Measurements from ENCODE around the gene BRINP3.
"Not testable (repeated sequence)": the region's sequence is repeated elsewhere in the genome, so short reads cannot be mapped to it uniquely, and the experiment has no call there.

Gene BRINP3

GRCh38 chr1:190120564-190120963, 357.1 kb downstream of the BRINP3 start:
- not testable (repeated sequence) for H3K4me3 ChIP-seq (ENCODE audit: low read depth, low read length); H3K4me1 ChIP-seq (ENCODE audit: control insufficient read depth, insufficient read depth, low read length); H3K36me3 ChIP-seq (ENCODE audit: control insufficient read depth, insufficient read depth, low read length); H3K27ac ChIP-seq (ENCODE audit: low read depth, low read length); H3K9me3 ChIP-seq (ENCODE audit: control insufficient read depth, insufficient read depth, low read depth, low read length); H3K9ac ChIP-seq (ENCODE audit: low read length); H3K27me3 ChIP-seq (ENCODE audit: control insufficient read depth, insufficient read depth, low read length)

- no peaks in the 10 kb centered on the region; the same call in 1 of the 2 replicates for H3K4me1 ChIP-seq (ENCODE audit: control insufficient read depth, insufficient read depth, low read length)
- H3K27me3 ChIP-seq (ENCODE audit: control insufficient read depth, insufficient read depth, low read length): no peaks in the 10 kb centered on the region
- H3K27ac ChIP-seq (ENCODE audit: low read depth, low read length): no peak overlapping the region
- no peak overlapping the region for H3K4me3 ChIP-seq (ENCODE audit: low read depth, low read length)
- H3K9ac ChIP-seq (ENCODE audit: low read length): no peak overlapping the region
- no peaks in the 10 kb centered on the region for H3K36me3 ChIP-seq (ENCODE audit: control insufficient read depth, insufficient read depth, low read length)
- no peaks in the 10 kb centered on the region for H3K9me3 ChIP-seq (ENCODE audit: control insufficient read depth, insufficient read depth, low read depth, low read length)
Measured at GRCh38 chr1:190119683-190120082, 358.0 kb downstream of the BRINP3 start.

- H3K4me1 ChIP-seq (ENCODE audit: control insufficient read depth, insufficient read depth, low read length): no peaks in the 10 kb centered on the region; the same call in 1 of the 2 replicates
Measured at GRCh38 chr1:190116921-190117320, 360.7 kb downstream of the BRINP3 start.

GRCh38 chr1:190104961-190105360, 372.7 kb downstream of the BRINP3 start:
- H3K27me3 ChIP-seq (ENCODE audit: control insufficient read depth, insufficient read depth, low read length): no peaks in the 10 kb centered on the region
- no peak overlapping the region for H3K4me3 ChIP-seq (ENCODE audit: low read depth, low read length)
- no peaks in the 10 kb centered on the region for H3K9me3 ChIP-seq (ENCODE audit: control insufficient read depth, insufficient read depth, low read depth, low read length)
- no peaks in the 10 kb centered on the region for H3K4me1 ChIP-seq (ENCODE audit: control insufficient read depth, insufficient read depth, low read length)
- H3K27ac ChIP-seq (ENCODE audit: low read depth, low read length): no peak overlapping the region
- H3K9ac ChIP-seq (ENCODE audit: low read length): no peak overlapping the region
- no peaks in the 10 kb centered on the region for H3K36me3 ChIP-seq (ENCODE audit: control insufficient read depth, insufficient read depth, low read length)

More at GRCh38 chr1:190116921-190117320, 360.7 kb downstream of the BRINP3 start:
- H3K36me3 ChIP-seq (ENCODE audit: control insufficient read depth, insufficient read depth, low read length): no peaks in the 10 kb centered on the region
- no peak overlapping the region for H3K9ac ChIP-seq (ENCODE audit: low read length)
- no peak overlapping the region for H3K27ac ChIP-seq (ENCODE audit: low read depth, low read length)
- H3K9me3 ChIP-seq (ENCODE audit: control insufficient read depth, insufficient read depth, low read depth, low read length): no peaks in the 10 kb centered on the region
- no peaks in the 10 kb centered on the region for H3K27me3 ChIP-seq (ENCODE audit: control insufficient read depth, insufficient read depth, low read length)
- H3K4me3 ChIP-seq (ENCODE audit: low read depth, low read length): no peak overlapping the region

DNA sequence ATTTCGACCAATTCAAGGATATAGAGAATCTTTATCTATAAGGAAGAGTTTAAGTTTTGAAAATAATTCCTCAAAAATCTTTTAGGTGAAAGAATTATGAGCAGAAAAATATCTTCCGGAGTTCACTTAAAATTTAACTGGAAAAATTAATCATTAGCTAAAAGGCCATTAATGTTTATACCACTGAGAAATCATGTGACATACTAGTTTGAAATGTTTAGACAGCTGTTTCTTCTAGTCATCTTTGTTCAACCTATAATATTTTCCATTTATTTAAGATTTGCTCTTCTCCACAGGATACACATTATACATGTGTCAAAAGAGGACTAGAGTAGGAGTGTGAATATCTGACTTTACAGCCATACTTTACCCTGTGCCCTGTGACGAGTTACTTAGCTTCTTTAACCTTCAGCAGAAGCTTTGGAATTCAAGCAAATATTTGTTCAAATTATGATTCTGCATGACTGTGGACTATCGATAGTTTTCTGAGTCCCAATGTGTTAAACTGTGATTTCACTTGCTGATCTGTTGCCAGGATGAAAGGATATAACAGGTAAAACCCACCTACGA, 374.8 kb downstream of the BRINP3 start:
- no peaks in the 10 kb centered on the region for H3K9me3 ChIP-seq (ENCODE audit: control insufficient read depth, insufficient read depth, low read depth, low read length)
- no peaks in the 10 kb centered on the region for H3K27me3 ChIP-seq (ENCODE audit: control insufficient read depth, insufficient read depth, low read length)
- H3K4me1 ChIP-seq (ENCODE audit: control insufficient read depth, insufficient read depth, low read length): no peaks in the 10 kb centered on the region
- no peak overlapping the region for H3K9ac ChIP-seq (ENCODE audit: low read length)
- no peak overlapping the region for H3K27ac ChIP-seq (ENCODE audit: low read depth, low read length)
- H3K4me3 ChIP-seq (ENCODE audit: low read depth, low read length): no peak overlapping the region
- H3K36me3 ChIP-seq (ENCODE audit: control insufficient read depth, insufficient read depth, low read length): no peaks in the 10 kb centered on the region

DNA sequence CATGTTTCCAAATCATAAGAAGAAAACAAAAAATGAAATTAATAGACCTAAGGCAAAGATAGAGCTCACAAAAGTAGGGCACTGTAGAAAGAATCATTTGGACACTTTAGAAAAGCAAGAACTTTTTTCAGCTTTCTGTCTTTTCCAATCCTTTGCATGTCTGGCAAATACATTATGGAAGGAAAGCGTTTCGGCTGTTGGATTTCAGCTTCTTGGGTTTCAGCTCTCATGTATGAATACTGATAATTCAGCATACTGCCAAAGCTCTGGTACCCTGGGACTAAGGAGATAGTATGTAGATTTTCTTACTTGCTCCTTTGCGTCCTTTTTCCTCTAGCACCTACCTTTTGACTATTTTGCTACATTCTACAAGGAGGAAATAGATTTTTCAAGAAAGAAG, 375.9 kb downstream of the BRINP3 start:
- Histone ChIP-seq H3K27me3 (ENCODE audit: control insufficient read depth, insufficient read depth, low read length) (no peaks in the 10 kb centered on the region), H3K27ac (ENCODE audit: low read depth, low read length) (no peak overlapping the region), H3K4me1 (ENCODE audit: control insufficient read depth, insufficient read depth, low read length) (no peaks in the 10 kb centered on the region), H3K36me3 (ENCODE audit: control insufficient read depth, insufficient read depth, low read length) (no peaks in the 10 kb centered on the region), H3K4me3 (ENCODE audit: low read depth, low read length) (no peak overlapping the region), H3K9ac (ENCODE audit: low read length) (no peak overlapping the region), H3K9me3 (ENCODE audit: control insufficient read depth, insufficient read depth, low read depth, low read length) (no peaks in the 10 kb centered on the region)

DNA sequence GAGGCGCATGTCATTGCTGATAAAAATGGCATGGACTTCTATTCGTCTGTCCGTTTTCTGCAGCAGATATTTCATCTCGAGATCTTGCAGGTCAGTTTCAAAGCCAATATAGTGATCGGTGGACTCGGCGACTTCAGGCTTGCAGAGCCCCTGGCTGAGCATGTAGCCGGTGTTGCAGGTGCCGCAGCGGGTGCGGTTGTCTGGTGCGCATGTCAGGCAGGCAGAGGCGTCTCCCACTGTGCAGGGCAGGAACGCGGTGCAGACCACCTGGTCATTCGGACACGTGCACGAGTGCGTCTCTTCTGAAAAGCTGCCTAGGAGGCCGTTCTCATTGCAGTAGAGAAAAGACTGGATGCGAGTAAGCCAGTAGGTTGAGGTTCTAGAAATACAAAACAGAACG, 378.9 kb downstream of the BRINP3 start:
- H3K27ac ChIP-seq (ENCODE audit: low read depth, low read length): no peak overlapping the region
- no peaks in the 10 kb centered on the region for H3K36me3 ChIP-seq (ENCODE audit: control insufficient read depth, insufficient read depth, low read length)
- no peak overlapping the region for H3K4me3 ChIP-seq (ENCODE audit: low read depth, low read length)
- no peaks in the 10 kb centered on the region for H3K9me3 ChIP-seq (ENCODE audit: control insufficient read depth, insufficient read depth, low read depth, low read length)
- H3K4me1 ChIP-seq (ENCODE audit: control insufficient read depth, insufficient read depth, low read length): no peaks in the 10 kb centered on the region
- H3K27me3 ChIP-seq (ENCODE audit: control insufficient read depth, insufficient read depth, low read length): no peaks in the 10 kb centered on the region
- no peak overlapping the region for H3K9ac ChIP-seq (ENCODE audit: low read length)

GRCh38 chr1:190098107-190098506, 379.6 kb downstream of the BRINP3 start:
- no peak overlapping the region for H3K27ac ChIP-seq (ENCODE audit: low read depth, low read length)

DNA sequence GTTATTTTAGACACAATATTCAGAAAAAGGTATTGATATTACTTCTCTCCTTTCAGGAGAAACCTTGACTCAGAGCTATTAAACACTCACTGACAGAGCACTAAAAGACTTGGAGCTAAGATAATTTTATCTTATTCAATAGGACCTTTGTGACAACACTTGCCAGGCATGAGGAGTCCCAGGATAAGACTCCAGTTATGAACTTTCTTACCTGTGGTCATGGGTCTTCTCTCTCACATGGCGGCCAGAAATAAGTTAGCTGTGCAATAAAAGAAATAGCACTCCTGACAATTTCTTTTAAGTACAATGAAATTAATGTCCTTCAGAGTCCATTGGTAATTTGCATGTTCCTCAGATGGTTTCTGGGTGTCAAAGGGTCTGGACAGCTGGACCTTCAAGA, 382.1 kb downstream of the BRINP3 start:
- Histone ChIP-seq H3K4me3 (ENCODE audit: low read depth, low read length) (no peak overlapping the region), H3K9ac (ENCODE audit: low read length) (no peak overlapping the region), H3K27me3 (ENCODE audit: control insufficient read depth, insufficient read depth, low read length) (no peaks in the 10 kb centered on the region), H3K27ac (ENCODE audit: low read depth, low read length) (no peak overlapping the region), H3K36me3 (ENCODE audit: control insufficient read depth, insufficient read depth, low read length) (no peaks in the 10 kb centered on the region), H3K4me1 (ENCODE audit: control insufficient read depth, insufficient read depth, low read length) (no peaks in the 10 kb centered on the region), H3K9me3 (ENCODE audit: control insufficient read depth, insufficient read depth, low read depth, low read length) (no peaks in the 10 kb centered on the region)

More at GRCh38 chr1:190098107-190098506, 379.6 kb downstream of the BRINP3 start:
- no peaks in the 10 kb centered on the region for H3K4me1 ChIP-seq (ENCODE audit: control insufficient read depth, insufficient read depth, low read length)
- no peak overlapping the region for H3K4me3 ChIP-seq (ENCODE audit: low read depth, low read length)
- H3K9me3 ChIP-seq (ENCODE audit: control insufficient read depth, insufficient read depth, low read depth, low read length): no peaks in the 10 kb centered on the region
- H3K27me3 ChIP-seq (ENCODE audit: control insufficient read depth, insufficient read depth, low read length): no peaks in the 10 kb centered on the region
- no peaks in the 10 kb centered on the region for H3K36me3 ChIP-seq (ENCODE audit: control insufficient read depth, insufficient read depth, low read length)
- H3K9ac ChIP-seq (ENCODE audit: low read length): no peak overlapping the region

DNA sequence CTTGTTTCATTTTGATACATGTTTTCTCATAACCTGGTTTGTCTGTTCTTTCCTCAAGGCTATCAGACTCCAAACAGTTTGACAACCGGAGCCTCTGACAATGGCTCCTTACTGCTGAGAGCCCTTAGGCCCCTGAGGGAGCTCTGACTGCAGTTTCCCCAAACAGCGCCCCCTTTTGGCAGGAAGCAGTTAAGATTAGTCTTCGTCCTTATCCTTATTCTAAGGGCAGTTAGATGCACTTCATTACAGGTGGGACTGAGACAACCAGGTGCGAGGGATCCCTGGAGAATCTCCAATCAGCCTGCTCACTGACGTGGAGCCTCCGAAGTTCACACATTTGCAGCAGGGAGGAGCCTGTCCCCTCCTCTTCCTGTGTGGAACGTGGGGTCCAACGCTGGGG, 393.1 kb downstream of the BRINP3 start:
- Histone ChIP-seq H3K27ac (ENCODE audit: low read depth, low read length) (no peak overlapping the region), H3K9me3 (ENCODE audit: control insufficient read depth, insufficient read depth, low read depth, low read length) (no peaks in the 10 kb centered on the region), H3K36me3 (ENCODE audit: control insufficient read depth, insufficient read depth, low read length) (no peaks in the 10 kb centered on the region), H3K4me3 (ENCODE audit: low read depth, low read length) (no peak overlapping the region), H3K9ac (ENCODE audit: low read length) (no peak overlapping the region), H3K4me1 (ENCODE audit: control insufficient read depth, insufficient read depth, low read length) (no peaks in the 10 kb centered on the region), H3K27me3 (ENCODE audit: control insufficient read depth, insufficient read depth, low read length) (no peaks in the 10 kb centered on the region)

DNA sequence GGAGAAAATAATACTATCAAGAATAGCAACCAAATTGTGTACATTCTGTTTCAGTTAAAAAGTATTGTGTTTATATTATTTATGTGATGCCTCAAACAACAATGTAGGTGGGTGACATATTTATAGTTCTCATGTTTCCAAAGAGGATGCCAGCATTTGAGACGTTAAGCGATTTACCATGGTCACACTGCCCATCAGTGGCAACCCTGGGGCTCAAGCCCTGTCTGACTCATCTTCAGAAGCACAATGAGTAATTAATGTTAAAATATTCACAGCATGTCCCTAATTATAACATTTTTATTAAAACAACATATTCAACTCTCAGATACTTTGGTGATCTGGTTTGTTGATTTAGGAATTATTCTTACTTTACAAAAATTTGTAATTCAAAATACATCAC, 409.4 kb downstream of the BRINP3 start:
- no peaks in the 10 kb centered on the region for H3K36me3 ChIP-seq (ENCODE audit: control insufficient read depth, insufficient read depth, low read length)
- no peaks in the 10 kb centered on the region for H3K4me1 ChIP-seq (ENCODE audit: control insufficient read depth, insufficient read depth, low read length)
- H3K9ac ChIP-seq (ENCODE audit: low read length): no peak overlapping the region
- H3K27ac ChIP-seq (ENCODE audit: low read depth, low read length): no peak overlapping the region
- no peak overlapping the region for H3K4me3 ChIP-seq (ENCODE audit: low read depth, low read length)
- H3K9me3 ChIP-seq (ENCODE audit: control insufficient read depth, insufficient read depth, low read depth, low read length): no peaks in the 10 kb centered on the region
- no peaks in the 10 kb centered on the region for H3K27me3 ChIP-seq (ENCODE audit: control insufficient read depth, insufficient read depth, low read length)

GRCh38 chr1:190067592-190067991, 410.1 kb downstream of the BRINP3 start:
- Histone ChIP-seq H3K4me3 (ENCODE audit: low read depth, low read length) (no peak overlapping the region), H3K9me3 (ENCODE audit: control insufficient read depth, insufficient read depth, low read depth, low read length) (no peaks in the 10 kb centered on the region), H3K27ac (ENCODE audit: low read depth, low read length) (no peak overlapping the region), H3K9ac (ENCODE audit: low read length) (no peak overlapping the region), H3K27me3 (ENCODE audit: control insufficient read depth, insufficient read depth, low read length) (no peaks in the 10 kb centered on the region), H3K36me3 (ENCODE audit: control insufficient read depth, insufficient read depth, low read length) (no peaks in the 10 kb centered on the region), H3K4me1 (ENCODE audit: control insufficient read depth, insufficient read depth, low read length) (no peaks in the 10 kb centered on the region)

Measured in HUES6 (cell line).